ENCODE data around the gene TRAF7.
"Not testable (repeated sequence)": the region's sequence is repeated elsewhere in the genome, so short reads cannot be mapped to it uniquely, and the experiment has no call there.

The TRAF7 gene

GRCh38 chr16:2196162-2196980, 40.8 kb downstream of the TRAF7 start, which contains the start of gene CASKIN1:
Gene CASKIN1, minus strand, starts transcription at chr16:2196605. Its CDS starts 173 bp downstream, at chr16:2196432.
- TF ChIP-seq, protein P1, sequence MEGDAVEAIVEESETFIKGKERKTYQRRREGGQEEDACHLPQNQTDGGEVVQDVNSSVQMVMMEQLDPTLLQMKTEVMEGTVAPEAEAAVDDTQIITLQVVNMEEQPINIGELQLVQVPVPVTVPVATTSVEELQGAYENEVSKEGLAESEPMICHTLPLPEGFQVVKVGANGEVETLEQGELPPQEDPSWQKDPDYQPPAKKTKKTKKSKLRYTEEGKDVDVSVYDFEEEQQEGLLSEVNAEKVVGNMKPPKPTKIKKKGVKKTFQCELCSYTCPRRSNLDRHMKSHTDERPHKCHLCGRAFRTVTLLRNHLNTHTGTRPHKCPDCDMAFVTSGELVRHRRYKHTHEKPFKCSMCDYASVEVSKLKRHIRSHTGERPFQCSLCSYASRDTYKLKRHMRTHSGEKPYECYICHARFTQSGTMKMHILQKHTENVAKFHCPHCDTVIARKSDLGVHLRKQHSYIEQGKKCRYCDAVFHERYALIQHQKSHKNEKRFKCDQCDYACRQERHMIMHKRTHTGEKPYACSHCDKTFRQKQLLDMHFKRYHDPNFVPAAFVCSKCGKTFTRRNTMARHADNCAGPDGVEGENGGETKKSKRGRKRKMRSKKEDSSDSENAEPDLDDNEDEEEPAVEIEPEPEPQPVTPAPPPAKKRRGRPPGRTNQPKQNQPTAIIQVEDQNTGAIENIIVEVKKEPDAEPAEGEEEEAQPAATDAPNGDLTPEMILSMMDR (IDR thresholded peaks at IDR 0.05; ENCODE audit: low read depth, low read length) = no peak
- no peak within 1 kb of the TSS for H3K4me3 ChIP-seq (ENCODE audit: low read depth, low read length)

GRCh38 chr16:2196981-2197511, 41.5 kb downstream of the TRAF7 start:
- TF ChIP-seq, protein P1 (IDR thresholded peaks at IDR 0.05; ENCODE audit: low read depth, low read length) = no peak
- no peak overlapping the region for H3K4me3 ChIP-seq (ENCODE audit: low read depth, low read length)

- TF ChIP-seq, protein P1 (IDR thresholded peaks at IDR 0.05; ENCODE audit: low read depth, low read length) = no peak
- H3K4me3 ChIP-seq (ENCODE audit: low read depth, low read length) = no peak overlapping the region
Observed at GRCh38 chr16:2197765-2198164, 42.2 kb downstream of the TRAF7 start.

GRCh38 chr16:2198283-2198682, 42.7 kb downstream of the TRAF7 start:
- H3K4me3 ChIP-seq (ENCODE audit: low read depth, low read length) = no peak overlapping the region
- TF ChIP-seq, protein P1 (IDR thresholded peaks at IDR 0.05; ENCODE audit: low read depth, low read length) = no peak

GRCh38 chr16:2199095-2199494, 43.5 kb downstream of the TRAF7 start:
- TF ChIP-seq, protein P1 (IDR thresholded peaks at IDR 0.05; ENCODE audit: low read depth, low read length) = no peak
- no peak overlapping the region for H3K4me3 ChIP-seq (ENCODE audit: low read depth, low read length)

GRCh38 chr16:2199621-2200139, 44.1 kb downstream of the TRAF7 start:
- H3K4me3 ChIP-seq (ENCODE audit: low read depth, low read length) = no peak overlapping the region
- TF ChIP-seq, protein P1 (IDR thresholded peaks at IDR 0.05; ENCODE audit: low read depth, low read length) = no peak

DNA sequence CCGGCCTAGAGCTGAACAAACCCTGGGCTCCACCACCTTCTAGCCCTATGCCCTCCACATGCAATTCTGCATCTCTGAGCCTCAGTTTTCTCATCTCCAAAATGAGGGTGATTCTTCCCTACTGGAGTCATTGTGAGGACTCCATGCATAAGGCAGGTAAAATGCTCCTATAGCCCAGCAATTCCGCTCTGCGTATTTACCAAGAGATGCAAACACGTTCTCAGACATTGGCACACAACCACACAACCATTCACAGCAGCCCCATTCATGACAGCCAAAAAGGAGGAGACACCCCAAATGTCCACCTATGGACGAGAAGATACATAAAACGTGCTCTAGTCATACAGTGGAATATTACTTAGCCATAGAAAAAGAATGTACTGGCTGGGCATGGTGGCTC, 44.7 kb downstream of the TRAF7 start:
- TF ChIP-seq, protein P1 (IDR thresholded peaks at IDR 0.05; ENCODE audit: low read depth, low read length) = no peak

GRCh38 chr16:2203119-2203688, 47.6 kb downstream of the TRAF7 start:
- H3K4me3 ChIP-seq (ENCODE audit: low read depth, low read length) = not testable (repeated sequence)

More for the DNA sequence above, 44.7 kb downstream of the TRAF7 start:
- no peak overlapping the region for H3K4me3 ChIP-seq (ENCODE audit: low read depth, low read length)

Data from WI38 (cell line).